ENCODE data around the gene TNFRSF13B. TPM values are rescaled to one million over a fixed set of nuclear protein-coding genes. Genes with fewer than 3 reads are reported as not detected.

The TNFRSF13B gene
- polyA plus RNA-seq, 1 donor (not counting 4 experiments of a cell fraction or from before 2014, with no cell fraction given) = not detected

- no peak overlapping the region for H2AFZ ChIP-seq (ENCODE audit: control insufficient read depth, low read length)
- H3K9me1 ChIP-seq (ENCODE audit: control insufficient read depth, extremely low read depth, insufficient read depth, low read length) = no peaks in the 10 kb centered on the region
- H3K79me2 ChIP-seq (ENCODE audit: control insufficient read depth, insufficient read depth, low read length) = no peaks in the 10 kb centered on the region
- dilution Hi-C loops (cut with MboI; ENCODE audit: extremely low pct_ligation_motif_present, low sequenced_read_pairs) = no loop called here
- no peaks in the 10 kb centered on the region for H3K9me3 ChIP-seq (ENCODE audit: control insufficient read depth, low read depth, low read length)
- no peaks in the 10 kb centered on the region for H3K36me3 ChIP-seq (ENCODE audit: control insufficient read depth in 2 of 2, extremely low read depth in 1 of 2, insufficient read depth in 2 of 2, low read length in 2 of 2)
- H3K27me3 ChIP-seq (ENCODE audit: control insufficient read depth, extremely low read depth, insufficient read depth, low read length) = peaks cover 8% of the 10 kb centered on the region
- no peaks in the 10 kb centered on the region for H4K20me1 ChIP-seq (ENCODE audit: control insufficient read depth, extremely low read depth, insufficient read depth, low read length)
- TF ChIP-seq, protein P1, sequence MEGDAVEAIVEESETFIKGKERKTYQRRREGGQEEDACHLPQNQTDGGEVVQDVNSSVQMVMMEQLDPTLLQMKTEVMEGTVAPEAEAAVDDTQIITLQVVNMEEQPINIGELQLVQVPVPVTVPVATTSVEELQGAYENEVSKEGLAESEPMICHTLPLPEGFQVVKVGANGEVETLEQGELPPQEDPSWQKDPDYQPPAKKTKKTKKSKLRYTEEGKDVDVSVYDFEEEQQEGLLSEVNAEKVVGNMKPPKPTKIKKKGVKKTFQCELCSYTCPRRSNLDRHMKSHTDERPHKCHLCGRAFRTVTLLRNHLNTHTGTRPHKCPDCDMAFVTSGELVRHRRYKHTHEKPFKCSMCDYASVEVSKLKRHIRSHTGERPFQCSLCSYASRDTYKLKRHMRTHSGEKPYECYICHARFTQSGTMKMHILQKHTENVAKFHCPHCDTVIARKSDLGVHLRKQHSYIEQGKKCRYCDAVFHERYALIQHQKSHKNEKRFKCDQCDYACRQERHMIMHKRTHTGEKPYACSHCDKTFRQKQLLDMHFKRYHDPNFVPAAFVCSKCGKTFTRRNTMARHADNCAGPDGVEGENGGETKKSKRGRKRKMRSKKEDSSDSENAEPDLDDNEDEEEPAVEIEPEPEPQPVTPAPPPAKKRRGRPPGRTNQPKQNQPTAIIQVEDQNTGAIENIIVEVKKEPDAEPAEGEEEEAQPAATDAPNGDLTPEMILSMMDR (optimal IDR thresholded peaks at IDR 0.05 in 1 of 3, IDR thresholded peaks at IDR 0.05 in 1 of 3, conservative IDR thresholded peaks at IDR 0.05 in 1 of 3; ENCODE audit: extremely low read depth in 1 of 3, insufficient read depth in 2 of 3, low read length in 3 of 3) = no peak
- no peak for TF ChIP-seq EZH2 (IDR thresholded peaks at IDR 0.05; ENCODE audit: low read length)
- H3K4me3 ChIP-seq (ENCODE audit: control insufficient read depth in 2 of 3, extremely low read depth in 1 of 3, insufficient read depth in 2 of 3, low read depth in 1 of 3, low read length in 3 of 3) = no peak overlapping the region
- no peak overlapping the region for H3K4me2 ChIP-seq (ENCODE audit: control insufficient read depth, extremely low read depth, insufficient read depth, low read depth, low read length)
- no peaks in the 10 kb centered on the region for H3K4me1 ChIP-seq (ENCODE audit: control insufficient read depth, extremely low read depth, insufficient read depth, low read length)
- no peak overlapping the region for H3K27ac ChIP-seq (ENCODE audit: control insufficient read depth, insufficient read depth, low read length)
- no peak overlapping the region for H3K9ac ChIP-seq (ENCODE audit: control insufficient read depth, extremely low read depth, insufficient read depth, low read length)
- DNase-seq (ENCODE audit: low read depth, low spot score) (no peak), FAIRE-seq (no peak)
Observed at GRCh38 chr17:16938031-16938430, 33.9 kb downstream of the TNFRSF13B start.

- FAIRE-seq (no peak), DNase-seq (ENCODE audit: low read depth, low spot score) (no peak)
- Histone ChIP-seq H3K36me3 (ENCODE audit: control insufficient read depth in 2 of 2, extremely low read depth in 1 of 2, insufficient read depth in 2 of 2, low read length in 2 of 2) (no peaks in the 10 kb centered on the region), H3K9me3 (ENCODE audit: control insufficient read depth, low read depth, low read length) (no peaks in the 10 kb centered on the region), H3K4me1 (ENCODE audit: control insufficient read depth, extremely low read depth, insufficient read depth, low read length) (no peaks in the 10 kb centered on the region), H3K27ac (ENCODE audit: control insufficient read depth, insufficient read depth, low read length) (no peak overlapping the region), H3K4me3 (ENCODE audit: control insufficient read depth in 2 of 3, extremely low read depth in 1 of 3, insufficient read depth in 2 of 3, low read depth in 1 of 3, low read length in 3 of 3) (no peak overlapping the region), H4K20me1 (ENCODE audit: control insufficient read depth, extremely low read depth, insufficient read depth, low read length) (no peaks in the 10 kb centered on the region), H3K79me2 (ENCODE audit: control insufficient read depth, insufficient read depth, low read length) (no peaks in the 10 kb centered on the region), H2AFZ (ENCODE audit: control insufficient read depth, low read length) (no peak overlapping the region), H3K4me2 (ENCODE audit: control insufficient read depth, extremely low read depth, insufficient read depth, low read depth, low read length) (no peak overlapping the region), H3K9me1 (ENCODE audit: control insufficient read depth, extremely low read depth, insufficient read depth, low read length) (no peaks in the 10 kb centered on the region), H3K27me3 (ENCODE audit: control insufficient read depth, extremely low read depth, insufficient read depth, low read length) (peaks cover 8% of the 10 kb centered on the region), H3K9ac (ENCODE audit: control insufficient read depth, extremely low read depth, insufficient read depth, low read length) (no peak overlapping the region)
- dilution Hi-C loops (cut with MboI; ENCODE audit: extremely low pct_ligation_motif_present, low sequenced_read_pairs) = no loop called here
- TF ChIP-seq EZH2 (IDR thresholded peaks at IDR 0.05; ENCODE audit: low read length) = no peak
- TF ChIP-seq, protein P1 (optimal IDR thresholded peaks at IDR 0.05 in 1 of 3, IDR thresholded peaks at IDR 0.05 in 1 of 3, conservative IDR thresholded peaks at IDR 0.05 in 1 of 3; ENCODE audit: extremely low read depth in 1 of 3, insufficient read depth in 2 of 3, low read length in 3 of 3) = no peak
Observed at GRCh38 chr17:16937431-16937830, 34.5 kb downstream of the TNFRSF13B start.
